ENCODE results near the gene SRF. TPM values are rescaled to one million over a fixed set of nuclear protein-coding genes. Genes with fewer than 3 reads are reported as not detected.

Gene SRF
- total RNA-seq, 2 donors from 2014 or later = 68.0 to 92.0 TPM

DNA sequence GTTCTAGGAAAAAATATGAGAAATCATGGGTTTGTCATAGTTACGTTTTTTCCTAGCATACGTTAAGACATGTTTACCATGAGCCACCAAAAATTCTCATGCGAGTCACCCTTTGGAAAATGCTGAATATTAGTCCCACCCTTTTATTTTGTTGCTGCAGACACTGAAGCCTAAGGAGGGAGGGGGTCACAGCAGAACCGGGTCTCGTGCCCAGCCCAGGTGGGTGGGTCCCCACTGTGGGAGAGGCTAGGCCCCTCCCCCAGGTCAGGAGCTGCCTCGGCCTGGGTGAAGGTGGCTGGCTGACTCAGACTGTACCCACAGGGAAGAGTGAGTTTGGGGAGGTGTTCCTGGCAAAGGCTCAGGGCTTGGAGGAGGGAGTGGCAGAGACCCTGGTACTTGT, 26.2 kb upstream of the SRF start:
- intact Hi-C loops (cut with DNase I) = loop anchor here in 1 of 2 donors (5.0 kb wide), 2 partner anchors 138 to 238 kb away; no protein-coding TSS in a partner anchor

DNA sequence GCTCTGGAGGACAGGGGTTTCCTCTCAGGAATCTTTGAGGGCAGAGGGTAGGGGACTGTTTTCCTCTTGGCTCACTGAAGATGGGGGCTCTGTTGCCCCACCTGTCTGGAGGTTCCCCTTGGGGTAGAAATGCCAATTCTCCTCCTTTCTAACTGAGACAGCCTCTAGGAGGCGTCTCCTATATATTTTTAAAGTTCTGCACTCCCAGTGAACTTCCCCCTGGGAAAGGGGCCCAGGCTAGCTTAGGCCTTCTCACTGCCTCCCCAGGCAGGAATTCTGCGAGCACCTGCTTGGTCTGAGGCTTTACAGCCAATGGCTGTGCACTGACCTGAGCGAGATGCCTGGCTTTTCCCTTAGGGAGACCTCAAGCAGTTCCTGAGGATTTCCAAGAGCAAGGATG, 24.8 kb upstream of the SRF start:
- intact Hi-C loops (cut with DNase I) = no loop called here
- DNase-seq = no peak
- ATAC-seq = no peak

More for the DNA sequence above, 26.2 kb upstream of the SRF start:
- no peak for ATAC-seq
- no peak for DNase-seq

DNA sequence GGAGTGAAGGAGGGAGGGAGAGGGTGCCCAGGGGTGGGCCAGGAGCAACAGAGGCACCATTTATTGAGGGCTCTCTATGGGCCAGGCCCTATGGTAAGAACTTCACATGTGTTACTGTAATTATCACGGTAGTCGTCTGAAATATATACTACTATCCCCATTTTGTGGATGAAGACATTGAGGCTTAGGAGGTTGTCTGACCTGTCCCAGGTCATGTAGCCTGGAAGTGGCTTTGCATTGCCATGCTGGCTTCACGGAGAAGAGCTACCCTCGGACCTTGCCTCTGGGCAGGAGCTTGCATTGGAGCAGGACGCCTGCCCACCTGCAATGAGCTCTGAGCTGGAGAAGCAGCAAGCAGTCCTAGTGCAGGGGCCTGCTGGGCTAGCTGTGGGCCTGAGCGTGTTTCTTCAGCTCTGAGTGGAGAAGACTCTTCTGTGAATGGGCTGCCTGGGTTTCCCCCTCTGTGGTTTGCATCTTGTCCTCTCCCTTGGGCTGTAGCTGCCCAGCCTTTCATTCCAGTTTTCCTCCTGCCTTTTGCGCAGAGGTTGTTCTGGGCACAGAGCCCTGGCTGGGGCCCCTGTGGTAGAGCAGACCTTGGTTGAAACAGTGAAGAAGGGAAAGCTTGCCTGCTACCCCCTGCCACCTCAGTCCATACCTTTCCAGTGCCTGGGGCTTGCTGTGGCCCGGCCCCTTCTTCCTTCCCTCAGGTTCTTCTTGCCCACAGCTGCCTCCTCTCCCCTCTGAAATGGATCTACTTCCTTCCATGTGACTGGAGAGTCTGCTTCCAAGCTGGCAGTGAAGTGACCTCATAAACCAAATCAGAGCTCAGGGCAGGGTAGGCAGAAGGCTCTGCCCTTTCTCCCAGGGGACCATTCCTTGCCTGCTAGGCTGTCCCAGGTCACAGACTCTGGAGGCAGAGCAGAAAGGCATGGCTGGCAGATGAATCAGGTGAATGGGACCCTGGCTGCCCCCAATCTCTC, 24.1 kb upstream of the SRF start:
- intact Hi-C loops (cut with DNase I) = no loop called here
- no peak for ATAC-seq
- no peak for DNase-seq

- intact Hi-C loops (cut with DNase I) = no loop called here
- ATAC-seq (no peak), DNase-seq (no peak)
Observed at GRCh38 chr6:43147691-43148477, 23.2 kb upstream of the SRF start.

DNA sequence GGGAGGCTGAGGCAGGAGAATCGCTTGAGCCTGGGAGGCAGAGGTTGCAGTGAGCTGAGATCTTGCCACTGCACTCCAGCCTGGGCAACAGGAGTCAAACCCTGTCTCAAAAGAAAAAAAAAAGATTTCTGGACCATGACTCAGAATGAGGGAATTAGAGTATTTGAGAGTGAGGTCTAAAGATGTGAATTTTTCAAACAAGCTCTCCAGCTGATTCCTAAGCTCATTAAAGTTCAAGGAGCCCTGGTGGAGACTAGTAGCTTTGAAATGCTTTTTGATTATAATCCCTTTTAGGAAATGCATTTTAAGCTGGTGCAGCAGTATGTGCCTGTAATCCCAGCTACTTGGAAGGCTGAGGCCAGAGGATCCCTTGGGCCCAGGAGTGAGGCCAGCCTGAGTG, 21.8 kb upstream of the SRF start:
- DNase-seq = no peak
- no peak for ATAC-seq
- intact Hi-C loops (cut with DNase I) = no loop called here

DNA sequence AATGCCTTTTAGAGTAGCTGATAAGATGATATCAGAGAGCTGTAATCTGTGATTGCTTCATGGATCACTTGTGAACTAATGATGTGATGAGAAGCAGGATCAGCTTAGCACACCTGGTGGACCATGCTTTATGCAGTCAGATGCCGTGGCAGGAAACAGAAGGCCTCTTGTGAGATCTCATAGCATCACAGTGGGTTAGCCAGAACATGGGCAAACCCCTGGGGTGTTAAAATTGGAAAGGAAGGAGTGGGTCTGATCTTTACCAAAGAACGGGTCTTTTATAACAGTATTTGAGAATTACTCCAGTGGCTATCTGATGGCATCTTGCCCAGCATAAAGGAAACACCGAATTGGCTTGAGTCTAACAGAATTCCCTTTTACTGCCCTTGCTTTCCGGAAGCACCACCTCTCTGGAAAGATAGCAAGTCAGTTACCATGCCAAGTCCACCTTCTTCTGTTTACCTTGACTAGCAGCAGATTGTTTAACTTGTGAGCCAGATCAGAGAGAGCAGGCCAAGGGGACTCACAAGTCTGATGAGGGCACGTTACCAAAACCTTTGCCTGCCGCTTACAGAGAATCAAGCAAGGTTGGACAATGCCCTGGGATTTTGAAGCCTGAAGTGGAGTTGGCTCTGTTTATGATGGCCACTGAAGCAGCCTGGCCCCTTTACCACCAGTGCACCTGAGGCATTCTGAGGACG, 20.9 kb upstream of the SRF start:
- DNase-seq (no peak), ATAC-seq (peak; percentile 8 to 37)
- intact Hi-C loops (cut with DNase I) = no loop called here

GRCh38 chr6:43159599-43159998, 11.5 kb upstream of the SRF start:
- intact Hi-C loops (cut with DNase I) = no loop called here
- ATAC-seq = no peak
- no peak for DNase-seq

- intact Hi-C loops (cut with DNase I) = no loop called here
- DNase-seq (no peak), ATAC-seq (no peak)
Observed at GRCh38 chr6:43163899-43164298, 7.2 kb upstream of the SRF start.

DNA sequence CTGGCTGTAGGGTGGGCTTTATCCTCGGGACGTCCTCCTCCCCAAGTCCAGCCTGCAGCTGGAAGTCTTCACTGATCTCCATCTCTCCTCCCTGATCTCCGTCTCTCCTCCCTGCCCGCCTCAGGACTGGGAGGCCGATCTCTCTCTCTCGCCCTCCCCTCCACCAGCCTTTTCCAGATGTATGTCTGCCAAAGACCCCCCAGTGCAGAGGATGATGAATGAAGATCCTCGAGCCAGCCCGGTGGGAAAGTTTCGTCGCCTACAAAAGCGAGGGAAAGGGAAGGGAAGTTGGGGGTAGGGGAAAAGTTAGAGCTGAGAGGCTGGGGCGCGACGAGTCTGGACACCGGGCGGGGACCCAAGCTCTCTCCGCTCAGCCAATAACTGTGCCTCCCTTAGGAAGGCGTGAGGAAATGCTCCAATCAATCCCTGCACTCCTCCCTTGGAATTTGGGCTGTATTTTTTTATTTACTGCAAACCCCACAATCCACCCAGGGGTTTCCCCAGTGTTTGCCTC, 595 bp upstream of the SRF start:
- intact Hi-C loops (cut with DNase I) = no loop called here

DNA sequence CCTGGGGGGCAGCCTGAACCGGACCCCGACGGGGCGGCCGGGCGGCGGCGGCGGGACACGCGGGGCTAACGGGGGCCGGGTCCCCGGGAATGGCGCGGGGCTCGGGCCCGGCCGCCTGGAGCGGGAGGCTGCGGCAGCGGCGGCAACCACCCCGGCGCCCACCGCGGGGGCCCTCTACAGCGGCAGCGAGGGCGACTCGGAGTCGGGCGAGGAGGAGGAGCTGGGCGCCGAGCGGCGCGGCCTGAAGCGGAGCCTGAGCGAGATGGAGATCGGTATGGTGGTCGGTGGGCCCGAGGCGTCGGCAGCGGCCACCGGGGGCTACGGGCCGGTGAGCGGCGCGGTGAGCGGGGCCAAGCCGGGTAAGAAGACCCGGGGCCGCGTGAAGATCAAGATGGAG, 636 bp downstream of the SRF start:
- DNase-seq (no peak), ATAC-seq (peak in 1 of 2 donors; percentile 0)
- intact Hi-C loops (cut with DNase I) = no loop called here

More for the DNA sequence above, 595 bp upstream of the SRF start:
- ATAC-seq (peak; percentile 50 to 60), DNase-seq (peak; percentile 83)

DNA sequence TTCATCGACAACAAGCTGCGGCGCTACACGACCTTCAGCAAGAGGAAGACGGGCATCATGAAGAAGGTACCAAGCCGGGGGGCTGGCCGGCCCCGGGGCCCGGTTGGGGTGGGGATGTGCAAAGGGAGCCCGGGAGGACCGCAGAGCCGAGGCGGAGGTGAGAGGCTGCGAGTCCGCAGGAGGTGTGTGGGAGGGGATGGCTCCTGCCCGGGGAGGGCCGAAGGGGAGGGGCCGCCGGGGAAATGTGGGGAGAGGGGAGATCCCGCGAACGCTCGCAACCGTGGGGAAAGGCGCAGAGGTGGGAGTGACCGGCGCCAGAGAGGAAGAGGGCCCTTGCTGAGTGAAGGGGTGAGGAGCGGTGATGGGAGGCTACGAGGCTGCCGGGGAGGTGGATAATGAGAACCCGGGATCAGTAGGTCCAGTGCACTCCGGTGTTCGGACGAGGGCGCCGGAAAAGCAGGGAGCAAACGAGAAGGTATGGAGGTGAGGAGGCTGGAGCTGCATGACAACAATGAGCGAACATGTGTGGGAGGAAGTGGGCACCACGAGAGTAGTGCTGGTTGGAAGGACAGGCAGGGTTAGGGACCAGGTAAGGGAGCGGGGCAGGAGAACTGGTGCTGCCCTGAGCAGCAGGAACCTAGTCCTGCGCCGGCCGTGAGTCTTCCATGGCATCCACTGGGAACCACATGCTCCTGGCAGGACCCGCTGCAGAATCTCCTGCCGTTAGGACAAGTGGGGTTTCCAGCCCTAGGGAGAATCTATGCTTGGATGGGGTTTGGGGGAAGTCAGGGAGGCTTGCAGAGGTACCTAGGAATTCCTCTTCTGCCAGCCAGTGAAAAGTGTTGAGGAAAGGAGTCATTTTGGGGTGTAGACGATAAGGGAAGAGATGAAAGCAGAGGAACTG, 1.3 kb downstream of the SRF start:
- ATAC-seq (no peak), DNase-seq (peak; percentile 48)
- intact Hi-C loops (cut with DNase I) = no loop called here

DNA sequence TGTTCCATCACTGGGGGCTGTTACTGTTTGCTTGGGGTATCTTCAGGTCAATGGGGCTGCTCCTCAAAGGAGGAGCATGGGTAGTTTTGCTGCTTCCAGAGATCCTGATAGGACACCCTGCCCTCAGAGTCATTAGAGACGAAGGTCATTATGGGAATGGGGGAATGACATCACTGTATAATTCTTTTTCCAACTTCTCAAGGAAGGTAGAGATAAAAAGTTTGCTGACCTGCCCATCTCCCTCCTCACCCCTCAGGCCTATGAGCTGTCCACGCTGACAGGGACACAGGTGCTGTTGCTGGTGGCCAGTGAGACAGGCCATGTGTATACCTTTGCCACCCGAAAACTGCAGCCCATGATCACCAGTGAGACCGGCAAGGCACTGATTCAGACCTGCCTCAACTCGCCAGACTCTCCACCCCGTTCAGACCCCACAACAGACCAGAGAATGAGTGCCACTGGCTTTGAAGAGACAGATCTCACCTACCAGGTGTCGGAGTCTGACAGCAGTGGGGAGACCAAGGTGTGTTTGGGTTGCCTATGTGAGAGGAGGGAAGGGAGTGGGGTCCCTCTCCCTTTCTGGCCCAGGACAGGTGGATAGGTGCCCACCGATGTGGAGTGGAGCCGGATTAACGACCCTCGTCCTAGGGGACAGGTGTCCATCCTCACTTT, 2.7 kb downstream of the SRF start:
- intact Hi-C loops (cut with DNase I) = no loop called here
- DNase-seq = no peak

DNA sequence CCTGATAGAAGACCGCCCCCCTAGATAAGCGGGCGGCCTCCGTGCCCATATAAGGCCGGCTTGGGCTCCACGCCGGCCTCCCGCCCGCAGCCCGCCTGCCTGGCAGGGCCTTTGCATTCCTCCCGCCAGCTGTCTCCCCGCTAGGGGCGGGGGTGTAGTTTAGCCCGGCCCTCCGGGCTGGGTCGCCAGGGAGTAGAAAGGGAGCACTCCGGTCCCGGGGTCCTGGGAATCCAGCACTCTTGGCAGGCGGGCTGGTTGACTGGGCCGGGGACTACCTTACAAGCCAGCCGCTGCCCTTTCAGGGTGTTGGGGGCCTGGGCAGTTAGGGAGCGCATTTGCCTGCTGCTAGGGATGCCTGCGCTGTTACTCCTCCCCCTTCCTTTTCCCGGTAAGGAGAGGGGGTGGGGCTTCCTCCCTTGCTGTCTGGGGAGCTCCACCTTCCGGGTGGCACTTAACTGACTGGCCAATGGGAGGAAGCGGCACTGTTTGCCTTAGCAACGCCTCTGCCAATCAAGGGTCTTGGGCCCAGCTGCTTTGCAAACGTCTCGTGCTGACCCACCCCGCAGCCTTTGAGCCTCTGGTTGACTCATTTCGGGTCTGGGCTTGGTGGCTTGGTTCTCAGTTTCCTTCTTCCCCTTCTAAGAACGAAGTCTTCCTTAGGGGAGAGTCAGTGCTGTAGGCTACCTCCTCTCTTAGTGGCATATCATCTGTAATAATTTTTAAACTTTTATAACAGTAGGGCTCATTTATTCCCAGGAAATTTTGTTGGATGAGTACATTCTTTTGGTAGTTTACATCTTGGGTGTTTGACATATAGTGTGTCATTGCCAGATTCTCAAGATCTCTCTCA, 3.4 kb downstream of the SRF start:
- DNase-seq (peak; percentile 98), ATAC-seq (peak; percentile 76 to 84)
- intact Hi-C loops (cut with DNase I) = no loop called here

More for the DNA sequence above, 2.7 kb downstream of the SRF start:
- no peak for ATAC-seq

DNA sequence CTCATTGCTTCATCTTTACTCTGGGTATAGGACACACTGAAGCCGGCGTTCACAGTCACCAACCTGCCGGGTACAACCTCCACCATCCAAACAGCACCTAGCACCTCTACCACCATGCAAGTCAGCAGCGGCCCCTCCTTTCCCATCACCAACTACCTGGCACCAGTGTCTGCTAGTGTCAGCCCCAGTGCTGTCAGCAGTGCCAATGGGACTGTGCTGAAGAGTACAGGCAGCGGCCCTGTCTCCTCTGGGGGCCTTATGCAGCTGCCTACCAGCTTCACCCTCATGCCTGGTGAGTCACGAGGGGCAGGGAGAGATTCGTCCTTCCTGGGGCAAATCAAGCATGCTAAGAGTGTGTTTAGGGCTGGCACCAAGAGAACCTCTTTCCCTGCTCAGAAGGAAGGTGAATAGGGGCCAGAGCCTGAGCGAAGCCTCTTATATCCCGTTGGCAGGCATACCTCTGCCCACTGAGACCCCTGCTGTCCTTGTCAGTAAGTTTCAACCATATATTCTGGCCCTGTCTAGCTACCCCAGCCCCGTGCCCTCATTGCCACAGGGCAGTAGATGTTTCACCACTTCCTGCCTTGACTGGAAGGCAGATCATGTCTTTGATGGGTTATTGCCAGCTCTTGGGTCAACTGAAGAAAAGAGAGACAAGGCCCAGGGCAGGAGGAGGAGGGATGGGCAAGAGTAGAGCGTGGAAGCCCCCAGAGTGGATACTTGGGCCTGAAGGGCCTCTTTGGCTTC, 4.8 kb downstream of the SRF start:
- intact Hi-C loops (cut with DNase I) = no loop called here
- ATAC-seq (no peak), DNase-seq (no peak)

DNA sequence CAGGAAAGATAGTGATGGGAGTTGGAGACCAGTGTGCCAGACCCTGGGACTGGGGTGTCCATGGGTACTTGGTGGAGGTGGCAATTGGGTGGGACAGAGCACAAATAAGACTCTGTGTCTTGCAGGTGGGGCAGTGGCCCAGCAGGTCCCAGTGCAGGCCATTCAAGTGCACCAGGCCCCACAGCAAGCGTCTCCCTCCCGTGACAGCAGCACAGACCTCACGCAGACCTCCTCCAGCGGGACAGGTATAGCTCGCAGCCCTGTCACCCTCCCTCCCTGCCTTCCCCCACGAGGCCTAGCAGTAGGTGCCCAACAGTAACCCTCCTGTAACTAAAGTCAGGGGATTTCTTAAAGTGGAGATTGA, 5.3 kb downstream of the SRF start:
- ATAC-seq (no peak), DNase-seq (no peak)
- intact Hi-C loops (cut with DNase I) = no loop called here

GRCh38 chr6:43178150-43178549, 7.1 kb downstream of the SRF start:
- no peak for DNase-seq
- ATAC-seq = no peak
- intact Hi-C loops (cut with DNase I) = no loop called here

Measured in left cardiac atrium (tissue), 4 donors.